Measurements from ENCODE around the gene DCST1.

- no peak for TF ChIP-seq CTCF (IDR thresholded peaks at IDR 0.05)
- no peak for TF ChIP-seq POLR2A (IDR thresholded peaks at IDR 0.05)
Observed at GRCh38 chr1:155026154-155026553, 7.5 kb upstream of the DCST1 start.
